SU-DHL-6 (cell line): ENCODE results near the gene SLC27A4.

ENCODE experiments used
- CTCF ChIP-seq: fragments of 200-600 bp; sonication (generic); IDR thresholded peaks from one replicate; pipeline ENCODE4 v1.5.1; 2017; ENCODE audit warnings: antibody characterized with exemption, mild to moderate bottlenecking, low read length, moderate library complexity; ENCODE audit not compliant: insufficient read depth, poor library complexity, severe bottlenecking
- EZH2phosphoT487 ChIP-seq: fragments of 200-600 bp; sonication (generic), shearing (Covaris generic); conservative IDR thresholded peaks from 2 replicates; pipeline ENCODE4 v1.6.1; 2018; ENCODE audit warnings: mild to moderate bottlenecking, antibody characterized with exemption, low read length, moderate library complexity, mixed read lengths

- TF ChIP-seq CTCF (no peak), EZH2phosphoT487 (no peak)
These were observed 35.4 kb upstream of the SLC27A4 start for GRCh38 chr9:128304971-128305288.
